ENCODE results near the gene ST7. TPM values are rescaled to one million over a fixed set of nuclear protein-coding genes. Genes with fewer than 3 reads are reported as not detected.
"Not testable (repeated sequence)": the region's sequence is repeated elsewhere in the genome, so short reads cannot be mapped to it uniquely, and the experiment has no call there.

Gene ST7
- total RNA-seq, 3 donors from 2014 or later (not counting 1 experiment from before 2014, with no cell fraction given), result 9.8 to 15.7 (median 12.9) TPM

DNA sequence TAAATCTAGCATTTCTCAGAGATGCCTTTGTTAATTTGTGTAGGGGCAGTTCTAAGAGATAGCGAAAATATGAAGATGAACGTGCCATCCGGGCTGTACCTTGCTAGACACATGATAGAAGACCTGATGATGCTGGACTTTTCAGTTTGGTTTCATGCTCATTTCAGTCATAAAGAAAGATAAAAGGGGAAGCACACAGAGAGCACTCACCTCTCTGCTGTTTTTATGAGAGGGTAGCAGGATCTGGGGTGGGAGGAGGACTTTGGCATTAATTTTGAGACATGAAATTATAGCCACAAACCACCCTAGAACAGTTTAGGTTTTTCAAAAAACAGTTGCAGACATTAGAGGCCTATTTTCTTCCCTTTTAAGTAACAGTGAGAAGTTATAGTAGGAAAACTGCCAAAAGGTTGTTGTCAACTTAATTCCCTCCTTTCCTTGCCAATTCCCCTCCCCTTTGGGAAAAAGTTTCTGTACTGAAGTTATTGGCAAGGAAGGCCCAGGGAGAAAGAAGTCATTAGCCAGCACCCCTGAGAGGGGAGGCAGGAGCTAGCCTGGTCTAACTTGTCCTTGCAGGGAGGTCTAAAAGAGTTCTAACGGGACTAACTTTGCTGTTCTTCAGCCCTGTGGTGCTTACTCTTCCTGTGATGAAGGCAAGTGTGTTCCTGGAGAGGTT is 2.6 kb downstream of the ST7 start:
- intact Hi-C loops (cut with micrococcal nuclease), result no loop called here
- no peaks in the 10 kb centered on the region for H3K9me3 Mint-ChIP-seq
- 62% methylated on average over 4 of the region's 4 CpGs for WGBS (ENCODE audit: insufficient coverage)
- DNase-seq (peak in 1 of 2 donors; percentile 17), ATAC-seq (no peak)
- no peaks in the 10 kb centered on the region for H3K9me3 ChIP-seq (ENCODE audit: control insufficient read depth, insufficient read depth, low read length)
- peak overlapping the region; percentile 24 to 36 for H3K27ac Mint-ChIP-seq
- peaks cover 0 to 2% of the 10 kb centered on the region in 2 donors for H3K27me3 Mint-ChIP-seq (ENCODE audit: low read depth in 2 of 2)
- H3K27ac ChIP-seq (ENCODE audit: low read length), result no peak overlapping the region
- H3K36me3 Mint-ChIP-seq, result no peaks in the 10 kb centered on the region
- H3K4me1 ChIP-seq (ENCODE audit: control insufficient read depth, insufficient read depth, low read length), result peaks cover 11% of the 10 kb centered on the region
- TF ChIP-seq, protein P1, sequence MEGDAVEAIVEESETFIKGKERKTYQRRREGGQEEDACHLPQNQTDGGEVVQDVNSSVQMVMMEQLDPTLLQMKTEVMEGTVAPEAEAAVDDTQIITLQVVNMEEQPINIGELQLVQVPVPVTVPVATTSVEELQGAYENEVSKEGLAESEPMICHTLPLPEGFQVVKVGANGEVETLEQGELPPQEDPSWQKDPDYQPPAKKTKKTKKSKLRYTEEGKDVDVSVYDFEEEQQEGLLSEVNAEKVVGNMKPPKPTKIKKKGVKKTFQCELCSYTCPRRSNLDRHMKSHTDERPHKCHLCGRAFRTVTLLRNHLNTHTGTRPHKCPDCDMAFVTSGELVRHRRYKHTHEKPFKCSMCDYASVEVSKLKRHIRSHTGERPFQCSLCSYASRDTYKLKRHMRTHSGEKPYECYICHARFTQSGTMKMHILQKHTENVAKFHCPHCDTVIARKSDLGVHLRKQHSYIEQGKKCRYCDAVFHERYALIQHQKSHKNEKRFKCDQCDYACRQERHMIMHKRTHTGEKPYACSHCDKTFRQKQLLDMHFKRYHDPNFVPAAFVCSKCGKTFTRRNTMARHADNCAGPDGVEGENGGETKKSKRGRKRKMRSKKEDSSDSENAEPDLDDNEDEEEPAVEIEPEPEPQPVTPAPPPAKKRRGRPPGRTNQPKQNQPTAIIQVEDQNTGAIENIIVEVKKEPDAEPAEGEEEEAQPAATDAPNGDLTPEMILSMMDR (IDR thresholded peaks at IDR 0.05), result no peak
- no peaks in the 10 kb centered on the region for H3K36me3 ChIP-seq (ENCODE audit: control insufficient read depth, insufficient read depth, low read length)
- H3K4me1 Mint-ChIP-seq, result peaks cover 21 to 22% of the 10 kb centered on the region in 2 donors
- H3K4me3 Mint-ChIP-seq, result no peak overlapping the region
- no peak overlapping the region for H3K4me3 ChIP-seq (ENCODE audit: low read length)
- H3K27me3 ChIP-seq (ENCODE audit: control insufficient read depth, insufficient read depth, low read length), result no peaks in the 10 kb centered on the region

DNA sequence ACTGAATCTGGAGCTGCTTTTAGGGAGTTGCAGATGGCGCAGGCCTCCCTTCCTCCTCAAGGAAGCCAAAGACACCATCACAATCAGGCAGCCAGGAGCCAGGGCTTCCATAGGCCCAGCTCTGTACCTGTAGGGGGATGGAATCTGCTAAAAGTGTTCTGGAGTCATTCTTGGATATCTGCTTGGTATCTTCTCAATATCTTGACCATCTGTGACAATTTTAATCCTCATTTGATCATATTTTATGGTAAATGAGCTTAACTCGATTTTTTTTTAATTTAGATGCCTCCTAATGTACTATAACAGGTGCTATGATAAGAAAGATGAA is 3.1 kb downstream of the ST7 start:
- peaks cover 11% of the 10 kb centered on the region for H3K4me1 ChIP-seq (ENCODE audit: control insufficient read depth, insufficient read depth, low read length)
- H3K27ac ChIP-seq (ENCODE audit: low read length), result no peak overlapping the region
- DNase-seq (no peak), ATAC-seq (no peak)
- H3K9me3 ChIP-seq (ENCODE audit: control insufficient read depth, insufficient read depth, low read length), result no peaks in the 10 kb centered on the region
- no peaks in the 10 kb centered on the region for H3K27me3 ChIP-seq (ENCODE audit: control insufficient read depth, insufficient read depth, low read length)
- H3K36me3 Mint-ChIP-seq, result no peaks in the 10 kb centered on the region
- H3K4me1 Mint-ChIP-seq, result peaks cover 21 to 27% of the 10 kb centered on the region in 2 donors
- TF ChIP-seq, protein P1 (IDR thresholded peaks at IDR 0.05), result no peak
- H3K27ac Mint-ChIP-seq, result peak overlapping the region in 1 of 2 donors; percentile 36
- no peaks in the 10 kb centered on the region for H3K9me3 Mint-ChIP-seq
- no peak overlapping the region for H3K4me3 ChIP-seq (ENCODE audit: low read length)
- H3K27me3 Mint-ChIP-seq (ENCODE audit: low read depth in 2 of 2), result no peaks in the 10 kb centered on the region
- H3K36me3 ChIP-seq (ENCODE audit: control insufficient read depth, insufficient read depth, low read length), result no peaks in the 10 kb centered on the region
- WGBS (ENCODE audit: insufficient coverage), result 100% methylated on average over 1 of the region's 2 CpGs
- no peak overlapping the region for H3K4me3 Mint-ChIP-seq
- intact Hi-C loops (cut with micrococcal nuclease), result no loop called here

DNA sequence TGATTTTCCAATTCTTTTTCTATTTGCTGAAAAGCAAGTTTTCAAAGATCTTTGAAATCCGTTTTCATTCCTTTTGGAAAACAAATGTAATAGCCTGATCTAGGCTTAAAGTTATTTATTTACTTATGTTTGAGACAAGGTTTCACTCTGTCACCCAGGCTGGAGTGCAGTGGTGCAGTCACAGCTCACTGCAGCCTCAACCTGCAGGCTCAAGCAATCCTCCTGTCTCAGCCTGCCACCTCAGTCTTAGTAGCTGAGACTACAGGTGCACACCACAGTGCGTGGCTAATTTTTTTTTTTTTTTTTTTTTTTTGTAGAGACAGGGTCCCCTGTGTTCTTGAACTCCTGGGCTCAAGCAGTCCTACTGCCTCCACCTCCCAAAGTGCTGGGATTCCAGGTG is 4.6 kb downstream of the ST7 start:
- H3K4me3 ChIP-seq (ENCODE audit: low read length), result no peak overlapping the region
- Mint-ChIP-seq H3K27ac (no peak overlapping the region), H3K9me3 (no peaks in the 10 kb centered on the region), H3K36me3 (no peaks in the 10 kb centered on the region), H3K4me3 (no peak overlapping the region), H3K4me1 (peaks cover 30 to 37% of the 10 kb centered on the region in 2 donors), H3K27me3 (ENCODE audit: low read depth in 2 of 2) (no peaks in the 10 kb centered on the region)
- WGBS (ENCODE audit: insufficient coverage), result 79% methylated on average over 2 of the region's 2 CpGs
- H3K36me3 ChIP-seq (ENCODE audit: control insufficient read depth, insufficient read depth, low read length), result no peaks in the 10 kb centered on the region
- no peak for DNase-seq
- H3K9me3 ChIP-seq (ENCODE audit: control insufficient read depth, insufficient read depth, low read length), result no peaks in the 10 kb centered on the region
- ATAC-seq, result no peak
- no peaks in the 10 kb centered on the region for H3K27me3 ChIP-seq (ENCODE audit: control insufficient read depth, insufficient read depth, low read length)
- TF ChIP-seq, protein P1 (IDR thresholded peaks at IDR 0.05), result no peak
- H3K27ac ChIP-seq (ENCODE audit: low read length), result no peak overlapping the region
- H3K4me1 ChIP-seq (ENCODE audit: control insufficient read depth, insufficient read depth, low read length), result peaks cover 8% of the 10 kb centered on the region
- intact Hi-C loops (cut with micrococcal nuclease), result no loop called here

DNA sequence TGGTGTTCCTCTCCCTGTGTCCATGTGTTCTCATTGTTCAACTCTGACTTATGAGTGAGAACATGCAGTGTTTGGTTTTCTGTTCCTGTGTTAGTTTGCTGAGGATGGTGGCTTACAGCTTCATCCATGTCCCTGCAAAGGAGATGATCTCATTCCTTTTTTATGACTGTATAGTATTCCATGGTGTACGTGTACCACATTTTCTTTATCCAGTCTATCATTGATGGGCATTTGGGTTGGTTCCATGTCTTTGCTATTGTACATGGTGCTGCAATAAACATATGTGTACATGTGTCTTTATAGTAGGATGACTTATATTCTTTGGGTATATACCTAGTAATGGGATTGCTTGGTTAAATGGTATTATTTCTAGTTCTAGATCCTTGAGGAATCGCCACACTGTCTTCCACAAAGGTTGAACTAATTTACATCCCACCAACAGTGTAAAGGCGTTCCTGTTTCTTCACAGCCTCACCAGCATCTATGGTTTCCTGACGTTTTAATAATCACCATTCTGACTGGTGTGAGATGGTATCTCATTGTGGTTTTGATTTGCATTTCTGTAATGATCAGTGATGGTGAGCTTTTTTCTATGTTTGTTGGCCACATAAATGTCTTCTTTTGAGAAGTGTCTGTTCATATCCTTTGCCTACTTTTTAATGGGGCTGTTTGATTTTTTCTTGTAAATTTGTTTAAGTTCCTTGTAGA is 8.8 kb downstream of the ST7 start:
- H3K36me3 ChIP-seq (ENCODE audit: control insufficient read depth, insufficient read depth, low read length); H3K9me3 Mint-ChIP-seq; H3K27me3 ChIP-seq (ENCODE audit: control insufficient read depth, insufficient read depth, low read length); H3K27me3 Mint-ChIP-seq (ENCODE audit: low read depth in 2 of 2); H3K27ac ChIP-seq (ENCODE audit: low read length); H3K4me1 ChIP-seq (ENCODE audit: control insufficient read depth, insufficient read depth, low read length); ATAC-seq; H3K9me3 ChIP-seq (ENCODE audit: control insufficient read depth, insufficient read depth, low read length); H3K4me3 ChIP-seq (ENCODE audit: low read length); H3K36me3 Mint-ChIP-seq; intact Hi-C loops (cut with micrococcal nuclease): not testable (repeated sequence)
- WGBS (ENCODE audit: insufficient coverage), result no CpG with 5 or more reads among the region's 4 CpGs
- peak in 1 of 2 donors; percentile 31 for DNase-seq
- H3K4me3 Mint-ChIP-seq, result peak overlapping the region; percentile 7
- H3K27ac Mint-ChIP-seq, result peak overlapping the region; percentile 35 to 45
- H3K4me1 Mint-ChIP-seq, result peaks cover 15 to 22% of the 10 kb centered on the region in 2 donors

All from natural killer cell (primary cell).